HG02759 (cell line): Measurements from ENCODE around the gene UAP1L1.
"Not testable (repeated sequence)": the region's sequence is repeated elsewhere in the genome, so short reads cannot be mapped to it uniquely, and the experiment has no call there.

Source experiments
- ATAC-seq: cut with Tn5 transposase; IDR thresholded peaks from one replicate; pipeline ENCODE4 v1.9.1; 2021; ENCODE audit warnings: mild to moderate bottlenecking, moderate library complexity; ENCODE audit not compliant: unreplicated experiment

The UAP1L1 gene

DNA sequence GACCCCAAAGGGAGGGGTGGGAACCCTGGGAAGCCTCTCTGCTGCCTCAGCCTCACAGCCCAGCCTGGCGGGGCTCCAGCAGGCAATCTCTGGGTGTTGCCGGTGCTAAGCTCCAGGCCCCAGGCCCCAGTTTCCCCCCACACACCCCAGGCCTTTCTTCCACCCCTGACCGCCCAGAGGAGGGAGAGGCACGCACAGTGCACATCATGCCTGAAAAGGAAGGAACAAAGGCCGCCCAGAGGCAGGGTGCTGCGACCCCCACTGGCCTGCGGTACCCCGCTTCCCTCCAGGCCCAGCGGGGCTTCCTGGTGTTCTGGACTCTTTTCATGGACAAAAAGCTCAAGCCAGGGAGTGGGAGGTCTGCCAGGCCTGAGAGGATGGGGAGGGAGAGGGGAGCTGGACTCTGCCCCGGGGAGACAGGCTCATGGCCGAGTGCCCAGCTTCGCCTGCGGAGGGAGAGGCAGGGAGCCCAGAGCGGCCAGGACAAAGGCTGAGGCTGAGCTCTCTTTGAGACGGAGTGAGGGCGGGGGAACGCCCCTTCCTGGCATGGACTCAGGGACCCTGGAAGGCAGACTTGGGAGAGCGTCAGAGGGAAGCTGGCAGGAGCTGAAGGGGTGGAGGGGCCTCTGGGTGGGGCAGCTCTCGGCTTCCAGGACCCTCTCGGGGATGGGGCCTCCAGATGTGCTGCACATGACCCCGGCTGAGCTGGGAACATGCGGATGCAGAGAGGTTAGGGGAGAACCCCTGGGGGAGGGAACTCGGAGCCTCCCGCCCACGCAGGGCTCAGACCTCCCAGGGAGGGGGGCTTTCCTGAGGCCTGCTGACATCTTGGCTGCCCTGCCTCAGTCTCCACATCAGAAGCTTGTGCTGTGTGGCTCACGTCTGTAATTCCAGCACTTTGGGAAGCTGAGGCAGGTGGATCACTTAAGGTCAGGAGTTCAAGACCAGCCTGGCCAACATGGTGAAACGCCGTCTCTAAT lies 21.6 kb upstream of the UAP1L1 start:
- no peak for ATAC-seq

DNA sequence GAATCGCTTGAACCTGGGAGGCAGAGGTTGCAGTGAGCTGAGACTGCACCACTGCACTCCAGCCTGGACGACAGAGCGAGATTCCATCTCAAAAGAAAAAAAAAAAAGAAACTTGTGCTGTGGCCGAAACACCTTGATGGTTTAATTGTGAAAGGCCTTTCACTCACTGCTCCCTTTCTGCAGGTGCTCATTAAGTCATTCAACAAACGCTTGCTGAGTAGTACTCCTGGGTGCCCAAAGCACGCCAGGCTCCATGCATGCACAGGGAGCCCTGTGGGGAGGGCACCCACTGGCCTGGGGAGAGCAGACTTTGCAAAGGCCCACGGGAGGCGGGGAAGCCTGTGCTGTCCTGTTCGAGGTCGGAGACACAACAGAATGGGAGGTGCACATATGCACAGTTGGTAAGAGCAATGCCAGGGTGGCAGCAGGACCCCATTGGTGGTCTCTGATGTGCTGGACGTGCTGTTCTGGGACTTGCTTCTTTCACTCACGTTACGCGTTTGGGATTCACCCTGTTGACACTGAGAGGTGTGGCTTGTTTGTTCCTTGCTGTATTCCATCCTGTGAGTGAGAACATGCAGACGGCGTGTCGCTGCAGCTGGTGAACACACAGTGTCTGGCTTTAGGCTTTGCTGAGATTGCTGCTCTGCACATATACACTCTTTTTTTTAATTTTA lies 20.4 kb upstream of the UAP1L1 start:
- no peak for ATAC-seq

DNA sequence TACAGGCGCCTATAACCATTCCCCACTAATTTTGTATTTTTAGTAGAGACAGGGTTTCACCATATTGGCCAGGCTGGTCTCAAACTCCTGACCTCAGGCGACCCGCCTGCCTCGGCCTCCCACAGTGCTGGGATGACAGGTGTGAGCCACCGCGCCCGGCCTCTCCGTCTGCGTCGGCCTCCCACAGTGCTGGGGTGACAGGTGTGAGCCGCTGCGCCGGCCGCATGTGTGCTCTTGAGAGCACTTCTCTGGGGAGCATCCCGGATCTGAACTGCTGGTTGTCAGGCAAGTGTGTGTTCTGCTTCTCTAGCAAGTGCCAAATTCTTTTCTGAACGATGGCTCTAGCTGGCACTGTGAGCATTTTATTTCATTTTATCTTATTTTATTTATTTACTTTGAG lies 19.8 kb upstream of the UAP1L1 start:
- no peak for ATAC-seq

DNA sequence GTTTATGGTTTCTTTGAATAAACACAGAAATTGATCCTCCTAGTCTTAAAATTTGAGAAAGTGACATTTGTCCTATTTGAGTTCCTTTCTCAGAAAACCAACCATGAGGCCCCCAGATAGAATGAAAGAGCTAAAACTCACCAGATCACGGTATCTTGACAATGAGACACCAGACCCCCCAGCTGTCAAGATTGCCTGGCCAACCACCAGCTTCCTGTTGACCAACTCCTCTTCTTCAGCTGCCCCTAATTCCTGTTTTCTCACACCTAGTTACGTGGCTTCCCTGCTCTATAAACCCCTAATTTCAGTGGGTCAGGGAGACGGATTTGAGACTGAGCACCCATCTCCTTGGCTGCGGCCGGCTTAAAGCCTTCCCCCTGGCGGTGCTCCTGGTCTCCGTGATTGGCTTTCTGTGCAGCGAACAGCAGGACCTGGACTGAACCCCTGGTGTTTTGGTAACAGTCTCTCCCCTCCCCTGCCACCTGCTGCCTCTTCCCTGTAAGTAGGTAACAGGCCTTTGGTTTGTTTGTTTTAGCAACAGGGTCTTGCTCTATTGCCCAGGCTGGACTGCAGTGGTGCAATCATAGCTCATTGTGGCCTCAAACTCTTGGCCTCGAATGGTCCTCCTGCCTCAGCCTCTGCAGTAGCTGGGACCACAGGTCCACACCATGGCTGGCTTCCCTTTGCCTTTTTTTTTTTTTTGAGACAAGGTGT lies 18.6 kb upstream of the UAP1L1 start:
- no peak for ATAC-seq

DNA sequence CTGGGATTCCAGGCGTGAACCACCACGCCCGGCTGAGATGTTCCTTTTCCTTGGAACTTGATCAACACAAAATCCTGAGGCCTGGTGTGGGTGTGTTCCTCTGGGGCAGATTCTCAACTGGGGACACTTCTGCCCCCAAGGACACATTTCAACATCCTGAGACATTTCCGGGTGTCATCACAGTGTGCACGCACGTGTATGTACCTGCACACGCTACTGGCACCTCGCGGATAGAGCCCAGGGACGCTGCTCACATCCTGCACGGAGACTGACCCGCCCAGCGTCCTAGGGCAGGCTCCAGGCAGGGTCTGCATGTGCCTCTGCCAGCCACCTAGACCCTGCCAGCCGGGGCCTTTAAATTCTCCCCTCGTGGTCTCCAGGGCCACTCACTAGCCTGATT lies 14.9 kb upstream of the UAP1L1 start:
- no peak for ATAC-seq

DNA sequence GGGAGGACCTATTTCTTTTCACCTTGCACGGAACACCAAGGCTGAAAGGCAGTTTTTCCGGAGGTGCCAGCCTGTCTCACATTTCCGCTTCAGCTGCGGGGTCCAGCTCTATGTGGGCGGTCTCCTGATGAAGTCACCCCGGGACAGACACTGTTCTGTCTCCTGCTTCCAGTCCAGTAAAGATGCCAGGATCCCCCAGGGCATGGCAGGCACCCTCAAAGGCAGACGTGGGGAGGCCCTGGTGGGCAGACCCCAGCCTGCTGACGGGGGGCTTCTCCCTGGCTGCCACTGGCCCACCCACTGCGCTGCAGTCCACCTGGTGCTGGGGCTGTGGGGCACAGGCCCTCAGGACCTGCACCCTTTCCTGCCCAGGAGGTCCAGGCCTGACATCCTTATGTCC lies 14.5 kb upstream of the UAP1L1 start:
- ATAC-seq: not testable (repeated sequence)

DNA sequence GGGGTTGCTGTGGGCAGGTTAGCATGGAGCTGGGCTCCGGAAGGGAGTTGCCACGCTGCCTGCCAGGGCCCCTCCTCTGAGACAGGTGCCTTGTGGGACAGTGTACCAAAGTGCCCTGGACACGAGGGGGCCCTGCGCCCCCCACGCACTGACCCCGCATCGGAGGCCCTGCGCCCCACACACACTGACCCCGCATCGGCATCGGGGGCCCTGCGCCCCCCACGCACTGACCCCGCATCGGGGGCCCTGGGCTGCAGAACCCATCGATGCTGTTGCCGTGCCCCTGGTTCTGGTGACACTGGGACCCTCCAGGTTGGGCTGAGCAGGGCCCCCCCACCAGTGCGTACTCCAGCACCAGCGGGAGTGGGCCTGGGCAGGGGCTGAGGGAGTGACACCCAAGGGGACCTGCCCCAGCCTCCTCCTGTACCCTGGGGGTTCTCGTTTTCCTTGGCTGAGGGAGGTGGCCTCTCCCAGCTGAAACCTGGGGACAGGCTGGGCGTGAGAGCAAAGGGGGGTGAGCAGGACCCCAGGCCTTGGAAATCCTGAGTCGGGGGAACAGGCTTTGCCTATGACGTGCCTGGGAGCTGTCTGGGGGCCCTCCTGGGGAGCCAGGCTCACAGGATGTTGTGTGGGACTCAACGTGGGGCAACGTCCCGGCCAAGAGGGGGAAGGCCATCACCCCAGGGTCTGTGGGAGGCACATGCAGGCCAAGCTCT lies 13.8 kb upstream of the UAP1L1 start:
- no peak for ATAC-seq

DNA sequence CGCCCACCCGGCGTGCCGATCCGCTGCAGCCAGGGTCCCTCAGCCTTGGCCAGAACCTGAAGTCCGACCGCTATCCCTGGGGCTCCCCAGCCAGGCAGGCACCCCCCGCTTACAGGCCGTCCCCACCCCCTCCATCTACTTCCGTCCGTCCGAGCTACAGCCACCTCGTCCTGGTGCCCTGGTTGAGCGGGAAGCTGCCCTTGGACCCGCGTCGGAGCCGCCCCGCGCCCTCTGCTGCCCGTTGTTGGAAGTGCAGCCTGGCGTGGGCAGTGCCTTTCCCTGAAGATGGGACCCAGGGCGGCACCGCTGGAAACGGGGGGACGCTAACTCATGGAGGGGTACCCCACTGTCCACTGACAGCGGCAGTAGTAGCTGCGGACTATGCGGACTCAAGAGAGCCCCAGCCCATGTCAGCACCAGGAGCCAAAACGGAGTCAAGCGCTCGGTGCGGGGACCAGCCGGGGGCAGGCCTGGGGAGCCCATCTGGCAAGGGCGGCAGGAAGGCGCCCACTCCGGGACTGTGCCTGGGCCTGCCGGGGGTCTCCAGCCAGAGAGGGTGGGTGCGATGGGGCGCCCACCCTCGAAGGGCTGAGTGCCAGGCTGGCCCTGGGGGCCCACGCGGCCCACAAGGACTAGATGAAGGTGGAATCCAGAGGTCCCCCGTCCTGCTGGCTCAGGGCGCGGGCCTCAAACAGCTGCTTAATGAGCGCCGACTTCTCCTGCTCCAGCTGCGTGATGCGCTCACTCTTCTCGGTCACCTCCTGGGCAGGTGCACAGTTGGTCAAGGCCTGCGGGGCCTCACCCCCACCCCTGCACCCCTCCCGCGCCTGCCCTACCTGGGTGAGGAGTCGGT lies 13.1 kb upstream of the UAP1L1 start:
- no peak for ATAC-seq

DNA sequence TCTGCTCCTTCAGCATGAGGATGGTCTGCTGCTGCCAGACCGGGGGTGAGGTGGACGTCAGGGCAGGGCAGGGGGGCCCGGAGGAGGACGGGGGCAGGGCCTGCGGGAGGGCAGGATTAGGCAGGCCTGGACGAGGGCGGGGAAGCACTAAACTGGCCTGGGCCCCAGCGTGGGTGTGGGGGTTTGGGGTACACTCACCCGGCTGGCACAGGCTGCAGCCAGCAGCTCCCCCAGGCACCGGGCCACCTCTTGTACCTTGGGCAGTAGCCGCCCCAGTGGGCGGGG lies 12.5 kb upstream of the UAP1L1 start:
- no peak for ATAC-seq

DNA sequence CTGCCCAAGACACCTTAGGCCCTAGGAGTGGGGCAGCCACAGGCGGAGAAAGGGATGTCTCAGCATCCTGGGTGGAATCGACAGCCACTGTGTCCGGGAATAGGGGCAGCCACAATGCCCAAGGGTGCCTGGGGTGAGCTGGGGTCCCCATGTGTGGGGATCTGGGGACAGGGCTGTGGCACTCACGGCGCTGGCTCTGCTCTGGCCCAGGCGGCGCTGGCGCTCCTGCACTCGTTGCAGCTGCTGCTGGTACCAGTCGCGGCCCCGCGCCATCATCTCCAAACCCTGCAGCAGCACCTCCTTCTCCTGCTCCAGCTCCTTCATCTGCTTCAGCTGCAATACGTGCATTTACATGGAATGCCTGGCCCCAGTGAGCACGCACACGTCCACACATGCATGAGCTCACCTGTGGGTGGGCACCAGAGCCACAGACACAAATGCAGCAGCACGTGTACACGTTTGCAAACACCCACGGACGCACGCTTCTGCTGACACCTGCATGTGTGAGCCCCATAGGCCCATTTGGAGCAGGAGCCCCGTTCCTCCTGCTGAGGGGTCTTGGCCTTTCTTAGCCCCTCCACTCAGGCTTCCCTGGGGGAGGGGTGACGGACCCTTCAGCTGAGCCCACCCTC lies 11.9 kb upstream of the UAP1L1 start:
- ATAC-seq: no peak

DNA sequence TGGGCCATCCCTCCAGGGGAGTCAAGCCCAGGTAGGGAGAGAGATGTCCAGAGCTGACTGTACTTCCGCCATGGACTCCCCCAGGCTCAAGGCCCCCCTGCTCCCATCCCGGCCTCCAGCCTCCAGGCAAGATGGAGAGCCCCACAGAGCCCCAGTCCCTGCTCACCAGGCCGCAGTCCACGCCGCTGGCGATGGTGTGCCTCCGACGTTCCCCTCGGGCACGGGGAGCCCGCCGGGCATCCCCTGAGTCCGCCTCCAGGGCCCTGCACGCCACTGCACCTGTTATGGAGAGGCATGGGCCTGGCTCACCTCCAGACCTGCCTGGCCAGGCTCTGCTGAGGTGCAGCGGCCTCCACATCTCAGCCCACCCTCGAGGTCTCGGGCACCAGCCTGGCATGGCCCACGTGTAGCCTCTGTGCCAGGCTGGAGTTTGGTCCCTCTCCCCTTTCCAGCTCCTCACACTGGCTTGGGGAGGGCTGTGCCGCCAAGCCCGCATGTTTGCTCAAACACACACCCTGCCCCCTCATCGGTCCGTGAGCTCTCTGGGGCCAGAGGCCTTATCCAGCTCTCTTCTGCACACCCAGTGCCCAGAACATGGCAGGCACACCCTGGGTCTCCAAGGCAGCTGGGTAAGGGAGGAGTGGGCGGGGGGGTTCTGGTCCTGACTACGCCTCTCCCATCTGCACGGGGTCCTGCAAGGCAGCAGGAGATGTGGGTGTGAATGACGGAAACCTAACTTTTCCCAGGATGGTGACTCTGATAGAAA lies 11.0 kb upstream of the UAP1L1 start:
- no peak for ATAC-seq

DNA sequence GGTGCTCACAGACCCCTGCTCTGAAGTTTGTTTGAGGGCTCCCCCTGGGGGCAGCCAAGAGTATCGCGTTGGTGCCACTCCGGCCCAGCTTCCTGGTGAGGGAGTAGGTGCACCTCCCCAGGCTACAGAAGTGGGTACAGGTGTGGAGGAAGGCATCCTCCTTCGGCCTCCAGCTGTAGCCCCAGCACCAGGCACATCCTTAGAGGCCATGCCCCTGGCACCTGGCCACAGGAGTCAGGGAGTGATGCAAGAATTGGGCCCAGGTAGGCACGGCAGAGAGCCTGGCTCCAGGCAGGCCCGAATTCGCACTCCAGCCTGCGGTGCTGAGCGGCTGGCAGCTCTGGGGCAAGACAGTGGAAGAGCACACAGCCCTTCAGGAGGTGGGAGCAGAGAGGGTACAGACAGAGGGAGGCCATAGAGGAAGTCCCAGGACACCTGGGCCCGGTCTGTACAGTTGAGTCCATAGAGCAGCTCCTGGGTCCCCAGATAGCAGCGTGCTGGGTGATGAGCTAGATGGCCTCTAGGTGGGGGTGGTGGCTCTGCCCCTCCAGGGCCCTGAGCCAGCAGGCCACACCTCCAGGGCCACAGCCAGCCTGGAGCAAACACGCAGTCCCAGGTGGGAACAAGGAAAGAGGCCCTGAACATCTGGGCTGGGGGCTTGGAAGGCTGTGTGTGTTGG lies 9.3 kb upstream of the UAP1L1 start:
- ATAC-seq: peak; percentile 37

DNA sequence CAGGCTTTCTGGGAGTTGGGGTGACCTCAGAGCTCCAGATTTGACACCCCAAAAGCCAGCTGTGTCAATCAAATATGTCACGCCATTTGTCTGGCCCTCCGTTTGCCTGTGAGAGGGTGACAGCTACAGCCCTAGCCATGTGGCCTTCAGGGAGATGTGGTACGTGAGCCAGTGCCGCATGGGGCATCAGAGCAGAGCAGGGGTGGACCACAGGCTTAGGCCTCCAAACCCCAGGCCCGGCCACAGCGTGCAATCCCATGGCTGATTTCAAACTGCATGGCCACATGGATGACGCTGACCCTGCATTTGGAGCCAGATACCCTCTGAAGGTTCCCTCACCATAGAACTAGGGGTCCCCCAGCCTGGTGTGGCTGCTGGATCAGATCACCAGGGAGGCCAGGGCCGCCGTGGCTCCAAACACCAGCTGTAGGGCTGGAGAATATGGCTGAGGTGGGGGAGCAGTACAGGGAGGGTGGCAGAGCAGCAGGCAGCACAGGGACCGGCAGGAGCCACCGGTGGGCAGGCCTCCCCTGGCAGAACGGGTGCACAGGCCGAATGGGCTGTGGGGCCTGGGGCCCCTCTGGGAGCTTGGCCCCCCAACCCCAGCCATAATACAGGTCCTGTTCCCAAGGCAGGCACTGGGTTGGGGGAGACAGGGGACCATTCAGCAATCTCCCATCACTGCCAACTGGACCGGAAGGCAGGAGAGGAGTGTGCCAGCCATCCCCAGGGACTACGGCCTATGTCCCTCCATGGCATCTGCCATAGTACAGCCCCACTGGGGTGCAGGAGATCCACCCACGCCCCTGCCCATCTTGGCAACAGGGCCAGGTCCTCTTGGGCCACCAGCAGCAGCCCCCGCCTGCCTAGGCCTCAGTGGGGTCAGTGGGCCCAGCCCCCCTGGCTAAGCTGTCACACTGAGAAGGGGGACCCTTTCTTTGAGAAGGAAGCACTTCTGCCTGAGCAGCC lies 8.5 kb upstream of the UAP1L1 start:
- ATAC-seq: no peak

DNA sequence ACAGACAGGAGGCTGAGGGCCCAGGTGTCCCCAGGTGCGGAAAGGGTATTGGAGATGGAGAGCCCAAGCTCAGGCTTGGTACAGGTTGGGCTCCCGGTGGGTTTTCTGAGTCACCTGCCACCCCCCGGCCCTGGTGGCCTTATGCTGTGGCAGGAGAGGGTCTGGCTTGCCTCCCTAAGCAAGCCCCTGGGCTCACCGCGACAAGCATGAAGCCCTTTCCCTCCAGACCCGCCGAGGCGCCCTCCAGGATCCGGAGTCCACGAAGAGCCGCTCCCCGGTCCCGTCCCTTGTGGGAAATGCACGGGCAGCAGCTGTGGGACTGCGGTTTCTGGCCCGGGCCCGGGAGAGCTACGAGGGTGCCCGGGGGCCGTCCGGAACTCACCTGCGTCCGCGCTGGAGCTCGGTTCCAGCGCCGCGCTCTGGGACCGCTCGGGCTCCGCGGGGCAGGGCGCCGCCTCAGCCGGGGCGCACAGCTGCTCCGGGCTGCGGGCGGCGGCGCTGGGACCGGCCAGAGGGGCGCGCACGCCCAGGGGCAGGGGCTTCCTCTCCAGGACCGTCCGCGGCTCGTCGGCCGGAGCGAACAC lies 7.7 kb upstream of the UAP1L1 start:
- ATAC-seq: peak; percentile 16

DNA sequence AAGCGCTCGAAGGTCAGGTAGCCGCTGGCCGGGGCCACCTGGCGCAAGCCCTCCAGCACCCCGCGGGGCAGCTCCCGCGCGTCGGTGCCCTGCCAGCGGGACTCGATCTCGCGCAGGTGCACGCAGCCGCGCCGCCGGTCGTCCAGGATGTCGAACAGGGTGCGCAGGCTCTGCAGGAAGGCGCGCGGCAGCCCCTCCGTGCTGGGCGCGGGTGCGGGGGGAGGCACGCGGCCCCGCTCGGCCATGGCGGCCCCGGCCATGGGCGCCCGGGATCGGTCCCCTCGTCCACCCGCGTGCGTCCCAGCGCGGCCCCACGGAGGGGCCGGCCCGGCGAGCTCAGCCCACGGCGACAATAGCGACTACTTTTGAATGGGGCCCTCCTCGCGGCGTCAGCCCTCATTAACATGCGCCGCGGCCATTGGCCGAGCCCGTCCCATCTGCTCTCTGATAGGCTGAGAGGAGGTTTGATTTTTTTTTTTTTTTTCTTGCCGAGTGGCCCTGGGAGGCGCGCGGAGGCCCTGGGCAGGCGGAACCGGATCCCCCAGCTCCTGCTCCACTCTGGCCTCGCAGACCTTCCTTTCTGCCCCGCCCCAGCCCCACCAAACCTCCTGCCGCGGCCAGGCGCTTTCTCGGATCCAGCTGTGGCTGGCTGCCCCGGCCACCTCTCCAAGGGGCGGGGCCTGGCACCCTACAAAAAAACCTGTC lies 7.0 kb upstream of the UAP1L1 start, which contains the start of gene SAPCD2:
Gene SAPCD2, minus strand, starts transcription at position 357 of the 705 bp plus-strand sequence. Its CDS starts 97 bp downstream, at position 260.
- ATAC-seq: peak; percentile 80

DNA sequence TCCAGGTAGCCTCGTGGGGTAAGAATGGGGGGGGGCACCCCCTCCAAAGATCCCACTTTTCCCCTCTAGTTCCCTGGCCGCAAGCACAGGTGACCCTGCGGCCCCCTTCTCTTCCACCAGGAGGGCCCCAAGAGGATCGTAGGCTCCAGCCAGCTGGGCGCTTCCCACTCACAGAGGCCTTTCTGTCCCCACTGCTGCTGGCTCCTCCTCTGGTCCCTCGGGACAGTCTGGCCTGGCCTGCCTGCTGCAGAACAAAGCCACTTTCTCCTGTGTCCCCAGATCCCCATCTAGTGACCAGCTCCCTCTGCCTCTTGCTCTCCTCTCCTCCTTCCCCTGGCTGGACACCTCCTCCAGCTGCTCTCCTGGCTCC lies 6.4 kb upstream of the UAP1L1 start:
- peak; percentile 20 for ATAC-seq
